HS-27A (cell line): ENCODE measurements around the gene GABBR2.
A peak's percentile ranks its signal among the peaks of the same experiment; 100 is the strongest.
"Not testable (repeated sequence)": the region's sequence is repeated elsewhere in the genome, so short reads cannot be mapped to it uniquely, and the experiment has no call there.

Source experiments
- DNase-seq: peaks from one replicate; pipeline ENCODE4 v3.0.0-alpha.2; 2012; ENCODE audit warnings: low read depth, missing footprints

GABBR2 gene

DNA sequence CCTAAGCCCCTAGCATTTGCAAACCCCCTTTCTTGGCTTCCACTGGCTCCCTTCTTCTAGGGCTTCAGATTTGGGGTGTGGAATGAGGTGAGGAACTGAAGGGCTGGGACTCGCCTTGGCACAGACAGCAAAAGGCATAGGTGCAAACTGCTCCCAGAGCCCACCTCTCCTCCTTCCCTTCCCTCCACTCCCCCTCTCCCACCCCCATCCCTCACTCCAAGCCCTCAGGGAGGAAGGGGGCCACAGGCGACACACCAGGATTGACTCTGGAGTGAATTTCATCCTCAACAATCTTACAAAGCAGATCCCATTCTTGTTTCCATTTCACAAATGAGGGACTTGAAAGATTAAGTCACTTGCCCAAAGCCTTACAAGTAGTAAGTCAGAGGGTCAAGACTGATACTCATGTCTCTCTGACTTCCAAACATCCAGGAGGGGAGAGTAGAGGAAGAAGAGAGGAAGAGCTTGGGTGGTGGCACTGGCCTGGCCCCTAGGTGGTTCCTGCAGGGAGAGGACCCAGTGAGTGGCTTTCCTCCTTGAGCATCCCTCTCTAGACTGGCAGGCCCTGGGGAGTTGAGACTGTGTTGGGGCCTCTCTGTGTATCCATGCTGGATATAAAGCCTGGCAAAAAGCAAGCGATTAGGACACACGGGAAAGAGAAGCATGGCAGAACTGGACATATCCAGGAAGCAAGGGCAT is 193.1 kb downstream of the GABBR2 start:
- no peak for DNase-seq

DNA sequence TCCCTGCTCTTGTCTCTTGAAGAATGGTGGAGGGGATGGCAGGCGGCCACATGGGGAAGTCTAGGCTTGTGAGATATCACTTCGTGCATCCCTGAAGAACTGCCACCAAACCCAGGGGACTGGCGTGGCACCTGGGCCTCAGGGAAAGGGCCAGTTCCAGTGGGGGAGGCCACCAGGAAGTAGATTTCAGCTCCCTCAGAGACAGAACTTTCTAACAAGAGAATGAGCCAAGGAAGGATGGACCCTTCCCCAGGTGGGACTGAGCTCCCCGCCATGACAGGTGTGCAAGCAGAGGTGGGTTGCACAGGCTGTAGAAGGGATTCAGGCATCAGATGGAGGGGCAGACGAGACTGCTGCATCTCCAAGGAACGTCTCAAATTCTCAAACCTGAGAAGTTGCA is 193.9 kb downstream of the GABBR2 start:
- DNase-seq = no peak

DNA sequence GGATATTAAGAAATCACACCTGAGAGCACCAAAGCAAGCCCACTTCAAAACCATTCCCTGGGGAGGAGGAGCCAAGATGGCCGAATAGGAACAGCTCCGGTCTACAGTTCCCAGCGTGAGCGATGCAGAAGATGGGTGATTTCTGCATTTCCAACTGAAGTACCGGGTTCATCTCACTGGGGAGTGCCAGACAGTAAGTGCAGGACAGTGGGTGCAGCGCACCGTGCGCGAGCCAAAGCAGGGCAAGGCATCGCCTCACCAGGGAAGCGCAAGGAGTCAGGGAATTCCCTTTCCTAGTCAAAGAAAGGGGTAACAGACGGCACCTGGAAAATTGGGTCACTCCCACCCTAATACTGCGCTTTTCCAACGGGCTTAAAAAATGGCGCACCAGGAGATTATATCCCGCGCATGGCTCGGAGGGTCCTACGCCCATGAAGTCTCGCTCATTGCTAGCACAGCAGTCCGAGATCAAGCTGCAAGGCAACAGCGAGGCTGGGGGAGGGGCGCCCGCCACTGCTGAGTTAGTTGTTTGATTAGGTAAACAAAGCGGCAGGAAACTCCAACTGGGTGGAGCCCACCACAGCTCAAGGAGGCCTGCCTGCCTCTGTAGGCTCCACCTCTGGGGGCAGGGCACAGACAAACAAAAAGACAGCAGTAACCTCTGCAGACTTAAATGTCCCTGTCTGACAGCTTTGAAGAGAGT is 200.4 kb downstream of the GABBR2 start:
- DNase-seq = not testable (repeated sequence)

DNA sequence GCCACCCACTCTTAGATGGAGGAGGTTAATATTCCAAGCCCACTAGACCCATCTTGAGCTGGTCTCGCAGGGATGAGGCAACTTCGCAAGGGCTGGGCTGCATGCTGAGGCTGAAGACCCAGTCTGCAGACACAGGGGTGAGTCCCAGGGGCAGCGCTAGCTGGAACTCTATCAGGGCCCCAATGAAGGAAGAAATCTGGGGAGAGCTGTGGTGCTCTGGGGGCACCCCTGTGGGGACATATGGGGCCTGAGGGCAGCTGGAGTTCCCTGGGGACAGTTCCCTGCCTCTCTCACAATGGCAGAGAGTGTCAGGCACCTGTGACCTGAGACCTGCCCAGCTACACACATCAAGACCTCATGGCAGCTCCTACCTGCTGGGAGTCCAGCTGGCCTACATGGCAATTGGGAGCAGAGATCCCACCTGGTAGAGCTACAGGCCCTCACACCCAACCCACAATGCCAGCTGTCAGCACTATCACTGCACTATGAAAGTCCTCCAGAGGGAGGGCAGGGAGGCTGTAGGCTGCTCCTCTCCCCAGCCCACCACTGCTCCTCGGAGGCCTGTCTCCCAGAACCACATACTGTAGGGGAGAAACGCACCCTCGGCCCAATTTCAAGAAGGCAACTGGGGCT is 202.2 kb downstream of the GABBR2 start:
- DNase-seq = no peak

DNA sequence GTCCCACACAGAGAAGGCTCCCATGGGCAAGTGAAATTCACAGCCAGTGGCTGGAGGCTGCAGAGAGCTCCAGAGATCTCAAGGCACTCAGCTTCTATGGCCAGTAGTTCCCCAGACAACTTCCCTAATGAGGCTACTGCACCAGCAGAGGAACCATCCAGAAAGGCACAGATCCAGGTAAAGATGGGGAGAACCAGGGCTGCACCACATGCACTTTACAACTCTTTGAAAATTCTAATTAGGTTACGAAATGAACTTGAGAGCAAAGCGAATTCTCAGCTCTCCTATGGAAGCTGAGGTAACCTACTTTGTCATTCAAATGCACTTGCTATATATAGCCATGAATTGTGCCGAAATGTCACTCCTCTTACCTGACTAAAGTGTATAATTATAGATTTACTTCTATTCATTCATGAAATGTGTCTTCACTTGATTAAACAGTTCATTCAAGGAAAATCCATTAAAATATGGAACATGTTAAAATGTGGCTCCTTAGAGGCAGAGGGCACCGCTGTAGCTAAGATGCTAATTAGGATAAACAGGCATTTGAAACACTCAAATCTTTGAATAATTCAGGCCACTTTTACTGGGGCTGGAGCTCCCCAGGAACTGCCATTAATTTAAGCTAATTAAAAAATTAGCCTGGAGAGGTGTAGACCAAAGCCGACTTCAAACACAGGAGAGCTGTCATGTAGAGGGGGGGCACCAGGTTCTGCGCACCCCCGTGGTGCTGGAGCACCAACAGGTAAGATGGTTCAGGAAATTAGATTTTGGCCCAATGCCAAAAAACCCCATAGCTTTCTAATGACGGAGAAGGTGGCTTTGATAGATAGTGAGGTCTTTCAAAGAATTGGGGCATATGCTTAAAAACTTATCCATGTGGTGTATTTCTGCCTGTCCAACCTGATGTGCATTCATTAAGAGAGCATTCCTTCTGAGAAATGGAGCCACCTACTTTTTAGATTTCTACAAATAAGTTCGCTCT is 204.1 kb downstream of the GABBR2 start:
- no peak for DNase-seq

DNA sequence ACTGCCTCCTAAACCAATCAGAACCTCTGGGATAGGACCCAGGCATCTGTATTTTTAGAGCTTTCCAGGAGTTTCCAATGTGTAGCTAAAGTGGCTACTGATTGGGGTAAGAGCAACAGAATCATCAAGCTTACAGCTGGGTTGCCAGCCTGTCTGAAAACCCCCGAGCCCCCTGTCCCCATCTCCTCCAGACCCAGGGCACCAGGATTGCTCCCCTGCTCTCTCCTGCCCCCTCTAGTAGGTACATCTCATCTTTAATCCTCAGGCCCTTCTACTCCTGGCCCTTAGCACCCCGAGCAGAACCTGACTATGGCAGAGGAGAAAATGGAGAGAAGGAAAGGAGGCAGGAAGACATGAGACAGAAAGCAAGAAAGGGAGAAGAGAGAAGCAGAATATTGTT is 204.9 kb downstream of the GABBR2 start:
- no peak for DNase-seq

DNA sequence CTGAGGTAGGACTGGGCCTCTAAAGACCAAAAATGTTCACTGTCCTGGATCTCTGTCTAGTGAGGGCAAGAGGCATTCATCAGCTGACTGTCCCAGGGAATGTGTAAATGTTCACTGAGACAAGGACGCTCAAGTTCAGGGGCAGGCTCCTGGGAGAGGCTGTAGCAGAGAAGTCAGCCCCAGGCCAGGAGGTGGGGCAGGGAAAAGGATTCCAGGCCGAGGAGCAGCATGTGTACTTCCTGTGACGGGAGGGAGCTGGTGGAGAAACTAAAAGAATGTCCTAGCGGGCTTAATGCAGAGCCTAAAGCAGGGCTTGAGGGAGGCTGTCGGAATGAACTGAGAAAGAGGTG is 205.8 kb downstream of the GABBR2 start:
- no peak for DNase-seq

DNA sequence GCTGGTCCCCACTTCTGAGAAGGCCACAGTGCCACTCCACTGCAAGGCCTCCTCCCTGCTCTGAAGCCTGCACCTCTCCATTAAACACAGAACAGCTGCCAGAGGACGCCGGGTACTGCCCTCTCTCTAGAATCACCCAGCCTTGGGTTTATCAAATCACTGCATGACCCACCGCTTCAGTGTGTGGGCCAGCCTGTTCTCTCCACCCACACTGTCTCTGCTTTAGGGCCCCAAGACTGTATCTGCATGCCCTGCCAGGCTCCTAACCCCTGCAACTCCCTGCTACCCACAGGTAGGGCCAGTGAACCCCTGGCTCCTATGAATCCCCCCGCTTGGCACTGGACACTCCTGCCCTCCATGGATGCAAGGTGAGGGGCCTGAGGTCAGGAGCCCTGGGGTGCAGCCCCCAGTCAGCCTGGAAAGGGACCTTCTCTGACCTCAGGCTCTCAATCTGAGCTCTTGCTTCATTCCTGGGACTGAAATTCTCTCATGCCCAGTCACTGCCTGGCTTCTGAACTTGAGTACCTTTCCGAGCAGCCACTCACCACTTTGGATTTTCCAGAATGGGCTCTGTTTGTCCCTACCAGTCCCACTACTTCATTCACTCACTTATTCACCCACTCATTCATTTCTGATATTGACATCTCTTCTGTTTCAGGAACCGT is 206.3 kb downstream of the GABBR2 start:
- DNase-seq = no peak

DNA sequence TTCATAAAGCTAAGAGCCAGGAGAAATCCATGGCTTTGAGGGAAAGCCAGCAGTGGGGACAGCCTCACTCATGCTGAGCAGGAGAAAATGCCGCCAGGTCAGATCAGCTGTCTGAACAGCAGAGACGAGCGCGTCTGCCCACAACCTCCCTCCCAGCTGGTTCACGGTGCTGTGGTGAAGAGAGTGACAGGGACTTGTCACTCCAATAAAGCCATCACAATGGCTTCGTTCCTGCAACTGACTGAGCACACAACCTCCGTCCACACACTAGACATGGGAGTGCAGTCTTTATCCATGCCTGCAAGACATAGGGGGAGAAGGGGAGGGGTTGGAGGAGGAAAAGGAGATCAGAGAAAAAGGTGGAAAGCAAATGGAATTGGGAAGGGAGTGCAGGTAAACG is 206.9 kb downstream of the GABBR2 start:
- no peak for DNase-seq

DNA sequence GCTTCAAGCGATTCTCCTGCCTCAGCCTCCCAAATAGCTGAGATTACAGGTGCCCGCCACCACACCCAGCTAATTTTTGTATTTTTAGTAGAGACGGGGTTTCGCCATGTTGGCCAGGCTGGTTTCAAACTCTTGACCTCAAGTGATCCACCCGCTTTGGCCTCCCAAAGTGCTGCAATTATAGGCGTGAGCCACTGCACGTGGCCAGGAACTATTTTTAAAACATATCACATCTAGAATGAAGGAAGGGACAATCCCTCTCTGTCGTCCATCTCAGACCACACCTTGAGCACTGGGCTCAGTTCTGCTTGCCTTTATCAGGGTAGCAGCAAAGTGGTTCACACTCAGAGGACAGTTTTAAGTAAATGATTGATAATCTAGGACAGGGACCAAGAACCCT is 207.5 kb downstream of the GABBR2 start:
- not testable (repeated sequence) for DNase-seq

DNA sequence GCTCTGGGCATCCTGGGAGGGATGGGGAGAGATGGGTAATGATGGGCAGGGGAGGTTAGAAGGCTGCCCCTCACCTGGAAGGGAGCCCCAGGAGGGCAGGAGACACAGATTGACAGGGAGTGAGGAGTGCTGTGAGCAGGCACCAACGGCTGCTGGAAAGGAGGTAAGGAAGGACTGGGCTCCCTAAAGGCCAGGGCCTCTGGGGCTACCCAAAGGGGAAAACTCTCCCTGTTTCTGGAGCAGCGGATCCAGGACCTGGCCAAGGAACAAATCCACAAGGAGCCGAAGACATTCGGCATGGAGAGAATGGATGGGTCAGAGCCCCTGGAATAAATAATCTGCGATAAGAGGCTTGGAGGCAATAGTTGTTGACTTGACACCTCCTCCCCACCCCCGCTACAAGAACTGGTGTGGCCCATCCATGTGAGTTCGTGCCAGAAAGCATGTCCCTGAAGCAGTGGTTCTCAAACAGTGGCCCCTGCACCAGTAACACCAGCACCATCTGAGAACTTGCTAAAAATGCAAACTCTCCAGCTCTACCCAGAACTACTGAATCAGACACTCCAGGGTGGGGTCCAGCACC is 208.3 kb downstream of the GABBR2 start:
- no peak for DNase-seq

DNA sequence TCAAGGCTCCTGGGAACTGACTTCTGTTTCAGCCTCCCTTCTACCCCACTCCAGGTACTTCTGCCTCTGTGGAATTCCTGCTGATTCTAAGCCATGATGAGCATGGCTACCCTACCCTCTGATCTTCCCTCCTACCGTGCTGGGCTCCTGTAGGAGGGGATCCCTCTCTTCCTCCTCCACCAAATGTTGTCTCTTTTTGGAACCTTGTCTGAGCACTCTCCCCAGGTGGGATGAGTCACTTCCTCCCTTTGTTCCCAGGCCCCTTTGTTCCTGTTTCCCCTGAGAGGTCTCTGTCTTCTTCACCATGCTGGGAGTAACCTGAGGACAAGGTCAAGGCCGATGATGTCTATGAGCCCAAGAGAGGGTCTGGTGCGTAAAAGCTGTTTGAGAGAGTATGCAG is 213.2 kb downstream of the GABBR2 start:
- DNase-seq = no peak

DNA sequence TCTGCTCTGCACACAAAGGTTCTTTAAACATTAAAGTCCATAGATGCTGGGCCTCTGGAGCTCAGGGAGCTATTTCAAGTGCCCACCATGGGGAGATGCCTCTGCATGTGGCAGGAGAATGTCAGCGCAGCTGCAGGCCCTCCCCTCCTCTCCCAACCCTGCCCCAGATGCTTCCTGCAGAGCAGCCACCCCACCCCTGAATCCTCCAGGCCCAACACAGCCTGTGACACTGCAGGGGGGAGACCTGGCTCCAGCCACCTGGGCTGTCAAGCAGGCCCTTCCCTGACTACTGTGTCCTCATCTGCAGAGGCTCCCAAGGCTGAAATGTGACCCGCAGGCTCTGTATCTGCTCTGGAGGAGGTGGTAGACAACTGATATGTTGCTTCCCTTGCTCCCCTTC is 213.9 kb downstream of the GABBR2 start:
- DNase-seq = no peak

DNA sequence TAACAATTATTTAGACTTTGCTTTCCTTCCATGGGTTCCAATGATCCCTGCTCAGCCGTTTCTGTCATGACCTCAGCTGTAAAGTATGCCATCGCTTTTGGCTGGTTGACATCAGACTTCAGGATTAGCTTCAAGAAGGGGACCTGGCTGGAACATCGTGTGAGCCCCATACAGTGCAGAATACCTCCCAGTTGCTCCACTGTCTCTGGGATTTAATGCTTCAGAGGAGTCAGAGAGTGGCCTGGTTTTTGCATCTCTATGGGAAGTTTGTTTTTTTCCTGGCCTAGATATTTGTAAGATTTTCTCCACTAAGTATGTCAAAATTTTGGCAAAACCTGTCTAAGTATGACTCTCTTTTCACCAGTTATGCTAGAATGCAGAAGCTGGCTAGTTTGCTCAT is 216.9 kb downstream of the GABBR2 start:
- DNase-seq = peak; percentile 39

DNA sequence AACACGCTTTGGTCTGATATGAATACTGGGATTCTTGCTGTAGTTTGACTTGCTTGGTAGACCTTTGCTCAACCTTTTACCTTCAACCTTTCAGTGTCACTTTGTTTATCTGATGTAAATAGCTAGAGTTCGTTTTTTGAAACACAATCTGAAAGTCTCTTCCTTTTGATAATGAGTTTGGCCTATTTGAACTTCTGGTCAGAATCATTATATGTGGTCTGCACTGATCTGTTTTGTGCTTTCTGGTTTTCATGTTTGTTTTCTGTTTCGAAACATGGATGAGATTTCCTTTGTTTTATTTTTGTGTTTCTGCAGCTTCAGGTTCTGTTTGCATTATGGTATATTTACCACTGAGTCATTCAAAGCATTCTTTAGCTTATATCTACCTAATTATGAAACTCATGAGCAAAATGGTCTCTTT is 217.5 kb downstream of the GABBR2 start:
- DNase-seq = no peak

DNA sequence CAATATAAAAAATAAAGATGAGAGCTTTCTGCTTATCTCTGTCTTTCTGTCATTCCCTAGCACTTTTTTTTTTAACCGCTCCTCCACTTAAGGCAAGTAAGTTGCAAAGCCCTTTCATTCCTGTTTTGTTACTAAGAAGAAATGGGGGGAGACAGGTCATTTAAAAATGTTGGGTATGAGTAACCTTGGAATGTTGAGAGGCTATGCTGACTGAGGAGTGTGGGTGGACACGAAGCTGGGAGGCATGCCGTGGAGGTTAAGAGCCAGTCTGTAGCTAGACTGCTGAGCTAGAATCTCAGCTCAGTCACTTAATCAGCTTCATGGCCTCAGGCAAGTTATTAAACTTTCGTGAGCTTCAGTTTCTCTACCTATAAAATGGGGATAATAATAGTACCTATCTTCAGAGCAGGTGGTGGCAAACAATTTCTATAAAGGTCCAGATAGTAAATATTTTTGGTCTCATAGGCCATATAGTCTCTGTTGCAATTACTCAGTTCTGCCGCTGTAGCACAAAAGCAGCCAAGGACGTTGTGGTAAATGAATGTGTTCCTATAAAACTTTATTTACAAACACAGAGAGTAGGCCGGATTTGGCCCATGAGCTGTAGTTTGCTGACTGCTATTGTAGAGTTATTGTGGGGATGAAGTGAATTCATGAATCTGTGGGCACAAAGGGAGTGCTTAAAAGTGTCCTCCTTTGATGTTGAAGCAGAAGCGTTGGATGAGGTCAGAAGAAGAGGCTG is 220.0 kb downstream of the GABBR2 start:
- DNase-seq = peak; percentile 77

DNA sequence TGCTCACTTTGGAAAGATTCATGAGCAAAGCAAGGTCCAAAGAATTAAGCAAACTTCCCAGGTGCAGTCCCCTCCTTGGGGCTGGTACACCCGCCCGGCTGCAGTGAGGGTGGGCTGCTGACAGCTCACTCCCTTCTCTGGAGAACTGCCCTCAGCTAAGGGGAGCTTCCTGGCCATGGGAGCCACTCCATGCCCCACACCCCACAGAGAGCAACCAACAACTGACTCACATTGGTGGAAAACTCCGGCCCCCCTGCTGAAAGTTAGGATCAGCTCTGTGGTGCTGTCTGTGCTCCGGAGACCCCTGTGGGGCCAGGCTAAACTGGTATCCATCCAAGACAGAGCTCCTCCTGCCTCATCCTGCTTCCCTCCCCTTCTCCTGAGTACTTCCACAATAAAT is 223.0 kb downstream of the GABBR2 start:
- no peak for DNase-seq

DNA sequence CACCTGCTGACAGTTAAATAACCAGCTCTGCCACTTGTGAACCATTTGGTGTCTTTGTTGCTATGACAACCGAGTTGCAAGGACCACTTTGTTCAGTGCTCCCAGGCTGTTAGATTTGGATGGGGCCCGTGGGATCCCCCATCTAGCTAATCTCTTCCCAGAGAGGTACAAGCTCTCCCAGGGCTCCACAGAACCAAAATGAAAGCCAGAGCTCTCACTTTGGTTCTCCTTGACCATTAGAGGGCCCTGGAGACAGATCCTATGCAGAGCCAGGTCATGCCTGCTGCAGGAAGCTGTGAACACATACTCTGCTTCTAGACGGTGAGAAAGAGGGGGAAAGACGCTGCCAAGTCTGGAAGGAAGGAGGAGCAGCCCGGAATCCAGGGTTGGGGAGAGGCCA is 224.6 kb downstream of the GABBR2 start:
- no peak for DNase-seq

DNA sequence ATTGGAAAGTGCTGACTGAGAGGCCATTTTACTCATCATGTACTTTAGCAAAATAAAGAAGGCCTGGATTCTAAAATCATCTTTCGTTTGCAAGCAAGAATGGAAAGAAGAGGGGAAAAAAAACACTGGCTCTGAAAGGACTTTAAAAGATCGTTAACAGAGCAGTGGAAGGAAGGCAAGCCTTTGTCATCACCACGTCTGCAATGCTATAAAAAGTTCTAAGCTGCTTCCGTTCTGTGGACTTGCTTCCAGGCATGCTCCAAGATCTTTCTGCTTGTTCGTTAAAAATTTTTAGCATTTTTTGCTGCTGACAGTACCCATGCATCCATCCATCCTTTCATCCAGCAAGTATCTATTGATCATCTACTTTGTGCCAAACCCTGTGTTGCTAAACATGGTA is 226.5 kb downstream of the GABBR2 start:
- no peak for DNase-seq

DNA sequence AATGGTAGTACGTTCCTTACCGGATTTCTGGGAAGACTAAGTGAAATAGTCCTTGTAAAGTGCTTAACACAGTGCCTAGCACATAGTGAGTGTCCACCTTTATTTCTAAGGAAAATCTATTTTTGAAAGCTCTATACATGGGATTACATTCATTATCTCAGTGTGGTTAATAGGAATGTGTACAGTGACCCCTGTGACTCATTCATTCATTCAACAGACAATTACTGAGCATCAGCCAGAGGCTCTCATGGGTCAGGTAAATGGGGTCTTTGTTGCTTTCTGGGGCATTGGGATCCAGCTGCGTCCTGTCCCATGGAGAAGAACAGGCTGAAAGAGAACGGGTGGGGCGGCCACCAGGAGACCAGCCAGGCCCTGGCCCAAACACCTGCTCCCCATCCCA is 227.1 kb downstream of the GABBR2 start:
- no peak for DNase-seq
